ENCODE results near the gene BIK.

The BIK gene

DNA sequence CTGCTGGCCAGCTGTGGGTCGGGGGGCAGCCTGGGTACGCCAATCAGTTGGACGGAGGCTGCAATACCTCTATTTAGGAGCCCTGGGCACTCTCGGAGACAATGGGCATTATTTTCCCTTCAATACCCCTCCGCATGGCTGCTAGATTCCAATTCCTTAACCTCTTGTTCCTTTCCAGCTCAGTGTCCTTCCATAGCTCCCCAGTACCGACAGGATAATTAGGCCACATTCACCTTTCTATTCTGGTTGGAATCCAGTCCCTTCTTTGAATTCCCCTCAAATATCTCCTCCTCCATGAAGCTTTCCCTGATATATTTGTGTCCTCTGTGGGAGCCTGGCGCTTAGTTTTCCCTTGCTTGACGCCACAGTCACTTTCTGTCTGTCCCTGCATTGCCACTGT is 4.2 kb upstream of the BIK start:
- DNase-seq, result no peak

- no peak for DNase-seq
Observed at GRCh38 chr22:43109511-43109910, 1.0 kb upstream of the BIK start.

DNA sequence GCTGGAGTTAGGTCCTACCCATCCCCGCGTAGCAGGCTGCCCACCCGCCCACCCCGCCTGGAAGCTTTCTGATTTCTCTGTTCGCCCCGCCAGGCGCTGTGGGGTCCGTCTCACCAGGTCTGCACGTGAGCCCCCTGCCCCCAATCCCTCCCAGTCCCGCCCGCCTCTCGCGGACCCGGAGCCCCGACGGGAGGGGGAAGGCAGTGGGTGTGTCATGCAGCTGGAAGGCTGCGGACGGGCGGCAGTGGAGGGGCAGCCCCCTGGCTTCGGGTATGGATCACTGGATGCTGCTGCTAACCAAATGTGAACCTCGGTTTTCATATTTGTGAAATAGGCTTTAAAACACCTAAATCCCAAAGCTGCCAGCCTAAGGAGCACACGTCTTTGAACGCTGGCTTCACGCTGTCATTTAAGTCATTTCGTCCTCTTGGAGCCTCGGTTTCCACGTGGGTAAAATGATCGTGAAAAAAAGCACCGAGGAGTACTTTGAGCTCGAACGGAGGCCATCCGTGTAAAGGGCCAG is 568 bp upstream of the BIK start:
- DNase-seq, result no peak

- no peak for DNase-seq
Observed at GRCh38 chr22:43110927-43111623, 525 bp downstream of the BIK start.

- DNase-seq, result no peak
Observed at GRCh38 chr22:43113526-43114251, 3.1 kb downstream of the BIK start.

DNA sequence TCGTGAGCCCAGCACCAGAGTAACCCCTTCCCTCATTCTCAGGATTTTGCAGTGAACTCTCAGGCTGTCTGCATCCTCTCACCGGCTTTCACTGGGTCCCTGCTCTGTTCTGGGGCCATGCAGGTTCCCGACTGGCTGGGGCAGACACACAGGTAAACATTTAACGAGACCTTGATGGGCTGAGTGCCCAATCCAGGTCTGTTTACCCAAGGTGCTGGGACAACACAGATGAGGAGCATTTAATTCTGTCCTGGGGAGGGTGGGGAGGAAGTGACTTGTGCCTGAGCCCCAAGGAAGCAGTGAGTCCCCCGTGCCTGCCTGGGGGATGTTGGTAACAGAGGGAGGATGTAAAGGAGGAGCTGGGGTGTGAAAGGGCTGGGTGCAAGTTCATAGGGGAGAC is 4.4 kb downstream of the BIK start:
- DNase-seq, result no peak

DNA sequence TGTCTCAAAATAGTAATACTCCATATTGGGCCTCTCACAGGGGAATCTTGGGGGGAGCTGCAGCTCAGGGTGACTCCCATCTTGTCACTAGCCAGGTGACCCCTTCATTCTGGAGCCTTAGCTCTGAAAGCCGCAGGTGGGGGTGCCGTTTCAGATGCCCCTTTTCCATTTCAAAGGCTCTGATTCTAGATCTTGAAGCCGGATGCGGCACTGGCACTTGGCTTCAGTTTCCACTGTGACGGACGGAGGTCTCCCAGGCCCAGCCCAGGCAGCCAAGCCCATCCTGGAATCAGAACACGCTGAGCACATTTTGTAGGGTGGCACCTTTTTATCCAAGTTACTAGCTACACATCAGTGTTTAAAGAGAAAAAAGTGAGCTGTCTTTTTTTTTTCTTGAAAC is 6.4 kb downstream of the BIK start:
- no peak for DNase-seq

DNA sequence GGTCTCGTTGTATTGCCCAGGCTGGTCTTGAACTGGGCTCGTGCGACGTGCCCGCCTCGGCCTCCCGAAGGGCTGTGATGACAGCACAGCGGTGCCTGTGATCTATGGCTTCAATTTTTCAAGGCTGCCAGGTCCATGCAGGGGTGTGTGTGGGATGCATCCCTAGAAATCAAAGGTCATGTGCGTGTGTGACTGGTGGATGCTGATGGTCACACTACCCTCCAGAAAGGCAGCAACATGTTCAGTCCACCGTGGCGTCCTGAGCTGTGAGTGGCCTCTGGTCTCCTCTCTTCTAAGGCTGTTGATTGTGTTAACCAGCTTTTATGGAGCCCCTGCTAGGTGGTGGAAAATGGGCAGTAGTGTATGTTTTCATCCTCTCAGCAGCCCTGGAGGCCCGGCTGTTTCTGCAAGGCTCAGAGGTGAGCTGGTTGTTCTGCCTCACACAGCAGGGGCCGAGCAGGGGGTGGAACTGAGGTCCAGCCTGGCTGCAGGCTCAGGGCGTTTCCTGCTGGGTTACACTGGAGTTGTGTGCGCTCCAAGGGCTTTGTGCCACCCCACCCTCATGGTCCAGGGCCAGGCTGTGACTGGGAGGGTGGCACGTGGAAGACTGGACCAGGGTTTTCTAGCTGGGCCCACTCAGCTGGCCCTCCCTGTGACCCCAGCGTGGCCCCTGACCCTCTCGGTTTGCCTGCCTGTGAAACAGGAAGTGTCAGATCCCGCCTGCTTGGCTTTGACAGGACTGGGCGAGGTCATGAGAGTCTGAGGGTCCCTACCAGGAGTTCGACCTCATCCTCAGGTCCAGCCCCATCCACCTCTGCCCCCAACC is 7.7 kb downstream of the BIK start:
- DNase-seq, result no peak

DNA sequence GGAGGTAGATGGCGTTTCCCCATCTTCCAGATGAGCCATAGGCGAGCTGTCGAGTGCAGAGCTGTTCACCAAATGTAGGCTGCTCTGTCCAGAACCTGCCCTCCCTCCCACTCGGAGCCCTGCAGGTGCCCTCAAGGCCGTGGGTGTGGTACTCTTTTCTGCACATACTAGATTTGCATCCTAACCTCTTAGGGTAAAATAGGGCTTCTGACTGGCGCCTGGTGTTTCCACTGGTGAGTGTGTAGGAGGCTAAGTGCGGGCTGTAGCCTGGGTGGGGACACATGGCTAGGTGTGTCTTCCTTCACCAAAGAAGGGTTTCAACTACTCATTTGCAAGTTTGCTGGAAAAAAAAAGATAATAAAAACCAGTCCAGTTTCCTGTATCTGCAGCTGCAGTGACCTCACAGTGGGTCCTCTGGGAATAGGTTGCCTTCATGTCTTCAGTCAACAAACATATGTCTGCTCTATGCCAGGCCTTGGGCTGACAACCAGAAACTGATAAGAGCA is 8.5 kb downstream of the BIK start:
- no peak for DNase-seq

DNA sequence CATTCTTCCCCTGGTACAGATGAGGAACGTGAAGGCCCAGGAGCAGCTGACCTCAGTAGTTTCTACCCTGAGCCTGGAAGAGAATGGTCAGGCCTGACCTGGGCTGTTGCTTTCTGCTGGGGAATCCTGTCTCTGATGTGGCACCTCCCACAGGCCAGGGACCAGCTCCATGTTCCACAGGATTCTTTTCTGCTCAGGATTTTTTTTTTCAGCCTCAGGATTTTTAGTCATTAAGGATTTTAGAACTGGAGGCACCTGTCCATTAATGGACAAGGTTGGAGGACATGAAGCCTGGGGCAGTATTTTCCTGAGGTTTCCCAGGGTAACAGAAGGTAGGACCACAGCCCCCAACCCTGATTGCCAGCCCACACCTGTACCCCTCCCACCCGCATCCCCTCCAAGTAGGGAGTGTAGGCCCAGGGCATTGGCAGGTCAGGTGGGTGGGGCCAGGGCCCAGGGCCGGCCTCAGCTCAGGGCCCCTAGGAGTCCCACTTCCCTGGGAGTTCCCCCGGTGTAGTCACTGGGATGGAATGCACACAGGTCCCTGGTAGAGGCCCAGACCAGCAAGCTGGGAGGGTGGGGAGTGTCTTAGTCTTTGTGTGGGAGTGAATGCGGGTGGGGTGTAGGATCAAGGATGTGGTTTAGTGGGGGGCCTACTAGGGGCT is 16.1 kb downstream of the BIK start:
- no peak for DNase-seq

DNA sequence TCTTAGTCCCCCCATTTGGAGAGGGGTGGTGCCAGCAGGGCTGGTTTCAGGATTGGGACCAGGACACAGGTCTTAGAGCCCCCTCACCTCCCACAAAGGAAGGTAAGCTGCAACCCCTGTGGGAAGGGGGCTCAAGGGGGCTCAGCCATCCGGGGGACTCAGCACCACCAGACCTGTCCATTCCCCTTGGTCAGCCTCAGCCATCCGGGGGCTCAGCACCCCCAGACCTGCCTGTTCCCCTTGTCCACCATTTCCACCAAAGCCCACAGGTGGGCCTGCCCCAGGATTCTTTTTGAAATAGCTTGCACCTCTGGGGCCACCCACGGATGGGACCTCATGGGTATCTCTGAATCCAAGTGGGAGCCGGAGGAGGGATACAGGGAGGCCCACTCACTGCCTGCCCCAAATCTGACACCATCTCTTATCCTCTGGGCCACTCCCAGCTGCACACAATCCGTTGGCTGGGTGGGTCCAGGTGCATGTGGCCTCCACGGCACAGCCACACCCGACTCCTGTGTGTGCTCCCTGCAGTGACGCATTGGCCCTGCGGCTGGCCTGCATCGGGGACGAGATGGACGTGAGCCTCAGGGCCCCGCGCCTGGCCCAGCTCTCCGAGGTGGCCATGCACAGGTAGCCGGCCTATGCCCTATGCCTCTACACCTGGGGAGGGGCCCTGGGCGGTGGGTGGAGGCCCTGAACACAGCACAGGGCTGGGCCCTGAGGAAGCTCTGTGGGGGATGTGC is 16.8 kb downstream of the BIK start:
- no peak for DNase-seq

- DNase-seq, result no peak
Observed at GRCh38 chr22:43128116-43128515, 17.6 kb downstream of the BIK start.

DNA sequence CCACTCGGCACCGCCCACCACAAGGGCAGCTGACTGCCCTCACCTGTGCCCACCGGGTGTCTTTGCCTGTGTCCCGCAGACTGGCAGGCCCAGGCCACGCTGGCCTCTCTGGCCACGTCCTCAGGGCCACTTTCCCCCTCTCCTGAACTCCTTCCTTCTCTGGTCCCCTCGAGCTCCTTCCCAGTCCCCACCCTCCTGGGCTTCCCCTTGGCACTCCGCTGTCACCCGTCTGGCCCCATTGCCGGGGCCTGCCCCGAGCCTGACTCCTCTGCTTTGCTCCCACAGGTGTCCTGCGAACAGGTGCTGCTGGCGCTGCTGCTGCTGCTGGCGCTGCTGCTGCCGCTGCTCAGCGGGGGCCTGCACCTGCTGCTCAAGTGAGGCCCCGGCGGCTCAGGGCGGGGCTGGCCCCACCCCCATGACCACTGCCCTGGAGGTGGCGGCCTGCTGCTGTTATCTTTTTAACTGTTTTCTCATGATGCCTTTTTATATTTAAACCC is 18.4 kb downstream of the BIK start:
- DNase-seq, result no peak

DNA sequence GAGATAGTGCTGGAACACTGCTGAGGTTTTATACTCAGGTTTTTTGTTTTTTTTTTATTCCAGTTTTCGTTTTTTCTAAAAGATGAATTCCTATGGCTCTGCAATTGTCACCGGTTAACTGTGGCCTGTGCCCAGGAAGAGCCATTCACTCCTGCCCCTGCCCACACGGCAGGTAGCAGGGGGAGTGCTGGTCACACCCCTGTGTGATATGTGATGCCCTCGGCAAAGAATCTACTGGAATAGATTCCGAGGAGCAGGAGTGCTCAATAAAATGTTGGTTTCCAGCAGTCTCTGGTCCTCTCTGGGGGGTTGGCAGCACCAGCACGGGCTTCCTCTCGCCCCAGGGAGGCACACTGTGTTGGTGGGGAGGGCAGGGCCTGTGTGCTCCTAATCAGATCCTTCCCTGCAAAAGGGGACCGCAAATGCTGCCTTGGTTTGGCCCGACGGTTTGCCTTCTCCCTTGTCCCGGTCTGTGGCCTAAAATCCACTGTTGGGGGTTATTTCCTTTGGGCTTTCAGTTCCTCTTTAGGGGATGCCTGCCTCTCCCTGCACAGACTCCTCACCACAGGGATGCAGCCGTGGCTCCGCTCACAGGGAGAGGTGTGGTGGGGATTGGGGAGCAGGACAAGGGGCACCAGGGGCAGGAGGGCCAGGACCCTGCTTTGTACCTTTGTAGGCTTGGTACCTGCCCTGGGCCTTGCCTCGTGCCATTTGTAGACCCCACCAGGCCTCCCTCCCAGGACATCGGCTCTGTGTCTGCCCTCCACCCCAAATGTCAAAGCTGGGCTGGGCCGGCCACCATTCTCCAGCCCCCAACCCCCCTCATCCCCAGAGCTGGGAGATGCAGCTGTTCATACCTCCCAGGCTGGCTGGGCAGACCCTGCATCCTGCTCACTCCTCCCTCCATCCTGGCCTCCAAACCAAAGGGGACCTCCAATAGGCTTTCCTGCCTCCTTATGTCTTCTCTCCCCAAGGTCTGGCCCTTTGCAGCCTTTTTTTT is 19.2 kb downstream of the BIK start:
- DNase-seq, result no peak

DNA sequence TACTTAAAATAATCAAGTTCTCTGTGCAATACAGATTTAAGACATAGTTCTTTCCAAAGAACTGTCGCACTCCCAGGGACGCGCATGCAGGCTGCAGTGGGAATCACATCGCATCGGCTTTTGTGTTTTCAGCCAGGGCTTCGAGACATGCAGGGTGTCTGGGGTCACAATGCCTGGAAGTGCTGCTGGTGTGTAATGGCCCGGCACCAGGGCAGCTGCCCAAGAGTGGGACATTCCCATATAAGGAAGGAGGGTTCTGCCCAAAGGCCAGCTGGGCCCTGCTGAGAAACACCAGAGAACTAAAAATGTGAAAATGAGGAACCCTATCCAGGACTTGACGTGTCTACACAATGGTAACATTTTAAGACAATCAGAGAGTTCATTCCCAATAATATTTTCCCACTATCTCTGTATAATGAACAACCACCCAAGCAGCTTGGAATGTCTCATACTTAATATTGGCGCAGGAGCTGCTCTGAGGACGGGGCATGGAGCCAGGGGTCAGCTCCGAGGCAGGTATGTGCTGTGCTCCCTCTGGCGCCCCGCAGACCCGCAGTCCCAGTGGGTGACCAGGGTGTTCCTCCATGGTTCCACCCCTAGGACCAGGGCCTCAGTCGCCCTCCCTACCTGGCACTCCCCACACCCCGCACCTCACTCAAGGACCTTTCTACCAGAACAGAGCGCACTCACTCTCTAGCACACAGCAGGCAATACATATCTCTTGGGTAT is 21.4 kb downstream of the BIK start:
- no peak for DNase-seq

DNA sequence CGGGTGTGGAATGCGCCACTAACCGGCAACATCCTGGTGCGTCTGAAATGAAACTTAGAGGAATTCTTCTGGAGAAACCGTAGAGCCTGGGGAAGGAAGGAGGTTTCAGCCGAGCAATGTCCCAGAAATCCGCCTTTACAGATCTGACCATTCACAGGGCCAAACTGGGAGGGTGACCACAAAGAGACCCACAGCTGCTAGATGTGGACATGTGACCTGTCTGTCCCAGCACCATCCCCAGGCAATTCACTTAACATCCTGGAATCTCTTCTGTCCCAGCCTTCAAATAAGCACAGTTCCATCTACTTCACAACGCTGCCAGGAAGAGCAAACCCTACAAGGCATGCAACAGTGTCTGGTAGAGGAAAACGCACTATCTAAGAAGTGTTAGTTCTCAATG is 22.9 kb downstream of the BIK start:
- DNase-seq, result no peak

GRCh38 chr22:43134553-43134952 is 24.0 kb downstream of the BIK start:
- no peak for DNase-seq

DNA sequence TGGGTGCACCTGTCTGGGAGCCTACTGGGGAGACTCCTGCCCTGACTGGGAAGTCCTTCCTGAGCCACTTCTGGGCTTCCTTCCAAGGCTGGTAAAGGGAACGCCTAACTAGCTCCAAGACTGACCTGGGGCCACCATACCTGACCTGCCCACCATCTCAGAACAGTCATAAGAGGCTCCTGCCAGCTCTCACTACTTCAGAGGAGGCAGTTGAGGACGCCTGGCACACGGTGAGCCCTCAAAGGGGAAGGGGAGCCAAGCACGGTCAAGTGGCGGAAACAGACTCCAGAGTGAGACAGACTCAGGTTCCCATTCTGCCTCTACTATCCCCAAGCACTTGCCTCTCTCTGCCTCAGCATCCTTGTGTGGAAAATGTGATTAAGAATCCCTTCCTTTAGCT is 25.0 kb downstream of the BIK start:
- DNase-seq, result no peak

- no peak for DNase-seq
Observed at GRCh38 chr22:43136255-43136654, 25.7 kb downstream of the BIK start.

- DNase-seq, result no peak
Observed at GRCh38 chr22:43136801-43137200, 26.3 kb downstream of the BIK start.

Data from NCI-H1048 (cell line).